NCI-H82 (cell line): Measurements from ENCODE around the gene SOAT1.

ENCODE experiments used
- DNase-seq: peaks from one replicate; lab custom pipeline; 2025; lab: John Stamatoyannopoulos, UW

SOAT1 gene

GRCh38 chr1:179305450-179305849 is 11.9 kb downstream of the SOAT1 start:
- DNase-seq = no peak

- no peak for DNase-seq
These were observed 16.7 kb downstream of the SOAT1 start for GRCh38 chr1:179310291-179310690.

DNA sequence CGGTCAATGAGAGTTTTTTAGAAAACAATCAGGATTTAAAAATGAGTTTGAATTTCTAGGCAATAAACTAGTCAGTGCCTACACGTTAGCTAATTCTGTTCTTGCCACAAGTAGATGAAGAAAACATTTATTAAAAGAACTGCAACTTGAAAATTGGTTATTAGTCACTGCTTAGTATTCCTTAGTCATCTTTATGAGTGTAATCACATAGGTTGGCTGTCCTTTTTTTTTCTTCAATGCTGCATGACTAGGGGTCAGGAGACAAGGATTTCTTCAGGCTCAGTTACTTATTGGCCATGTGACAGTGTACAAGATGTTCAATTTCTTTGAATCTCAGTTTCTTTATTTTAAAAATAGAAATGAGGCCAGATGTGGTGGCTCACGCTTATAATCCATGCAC is 17.1 kb downstream of the SOAT1 start:
- no peak for DNase-seq

- DNase-seq = no peak
These were observed 17.6 kb downstream of the SOAT1 start for GRCh38 chr1:179311149-179311700.

- no peak for DNase-seq
These were observed 19.4 kb downstream of the SOAT1 start for GRCh38 chr1:179313004-179313403.

GRCh38 chr1:179314928-179315327 is 21.3 kb downstream of the SOAT1 start:
- no peak for DNase-seq

DNA sequence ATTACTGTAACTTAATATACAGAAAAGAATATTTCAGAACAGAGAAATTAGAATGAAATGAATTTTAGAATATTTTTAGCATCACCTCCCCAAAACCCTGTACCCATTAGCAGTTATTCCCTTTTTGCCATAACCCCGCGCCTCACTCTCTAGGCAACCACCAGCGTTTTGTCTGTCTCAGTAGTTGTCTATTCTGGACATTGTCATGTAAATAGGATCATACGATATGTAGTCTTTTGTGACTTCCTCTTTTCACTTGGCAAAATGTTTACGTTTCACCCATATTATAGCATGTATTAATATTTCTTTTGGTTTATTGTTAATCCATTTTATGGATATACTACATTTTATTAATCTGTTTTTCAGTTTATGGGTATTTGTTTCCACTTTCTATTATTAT is 24.9 kb downstream of the SOAT1 start:
- DNase-seq = no peak

DNA sequence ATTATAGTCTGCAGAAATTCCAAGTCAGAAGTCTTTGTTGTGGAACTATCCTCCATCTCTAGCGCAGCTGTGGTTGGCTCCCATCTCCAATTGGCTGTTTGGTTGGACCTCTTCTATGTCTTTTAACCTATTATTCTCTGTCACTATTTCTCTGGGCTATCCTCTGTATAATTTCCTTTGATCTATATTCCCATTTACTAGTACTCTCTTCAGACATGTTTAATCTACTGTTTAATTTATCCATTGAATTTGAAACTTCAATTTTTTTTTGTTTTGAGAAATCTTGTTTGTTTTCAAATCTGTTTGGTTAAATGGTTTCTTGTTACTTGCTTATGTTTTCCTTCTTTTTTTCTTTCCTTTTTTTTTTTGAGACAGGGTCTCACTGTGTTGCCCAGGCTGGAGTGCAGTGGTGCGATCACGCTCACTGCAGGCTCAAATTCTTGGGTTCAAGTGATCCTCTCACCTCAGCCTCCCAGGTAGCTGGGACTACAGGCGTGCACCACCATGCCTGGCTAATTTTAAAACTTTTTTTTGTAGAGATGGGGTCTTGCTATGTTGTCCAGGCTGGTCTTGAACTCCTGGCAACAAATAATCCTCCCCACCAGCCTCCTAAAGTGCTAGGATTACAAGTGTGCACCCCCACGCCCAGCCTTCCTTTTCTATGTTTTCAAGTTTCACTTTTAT is 28.1 kb downstream of the SOAT1 start:
- no peak for DNase-seq

- no peak for DNase-seq
These were observed 29.0 kb downstream of the SOAT1 start for GRCh38 chr1:179322557-179322956.

DNA sequence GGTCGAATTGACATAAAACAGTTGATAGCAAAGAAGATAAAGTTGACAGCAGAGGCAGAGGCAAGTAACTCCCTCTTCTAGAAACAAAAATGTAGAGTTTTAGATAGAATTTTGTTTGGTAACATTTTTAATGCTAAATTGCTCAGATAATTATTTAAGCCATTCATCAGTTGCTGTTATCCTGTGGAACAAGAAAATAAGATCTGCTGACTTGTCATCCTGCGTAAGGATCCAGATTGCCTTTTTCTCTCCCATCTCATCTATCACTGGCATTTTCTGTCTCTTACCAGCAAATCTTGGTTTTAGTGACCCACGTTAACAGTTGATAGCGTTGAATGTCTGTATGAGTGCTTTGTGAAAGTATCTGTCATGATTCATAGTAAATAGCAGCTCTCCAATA is 29.8 kb downstream of the SOAT1 start:
- no peak for DNase-seq

DNA sequence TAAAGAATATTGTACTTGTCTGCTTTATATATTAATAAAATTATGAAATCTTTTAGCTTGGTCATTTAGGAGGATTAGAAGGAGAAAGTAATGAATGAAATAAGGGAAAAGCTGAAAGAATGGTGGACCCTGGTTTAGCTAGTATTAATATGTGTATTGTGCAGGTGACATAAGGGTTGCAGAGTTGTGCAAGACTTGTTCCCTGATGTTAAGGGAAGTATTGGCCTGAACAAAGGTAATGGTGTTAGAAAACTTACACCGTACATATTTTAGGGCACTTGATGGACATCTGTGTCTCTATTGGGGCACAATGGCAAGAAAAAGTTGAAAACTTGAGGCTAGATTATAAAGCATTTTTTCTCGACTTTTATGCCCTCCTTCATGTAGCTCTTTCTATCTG is 32.2 kb downstream of the SOAT1 start:
- DNase-seq = no peak

GRCh38 chr1:179326746-179327145 is 33.1 kb downstream of the SOAT1 start:
- no peak for DNase-seq

DNA sequence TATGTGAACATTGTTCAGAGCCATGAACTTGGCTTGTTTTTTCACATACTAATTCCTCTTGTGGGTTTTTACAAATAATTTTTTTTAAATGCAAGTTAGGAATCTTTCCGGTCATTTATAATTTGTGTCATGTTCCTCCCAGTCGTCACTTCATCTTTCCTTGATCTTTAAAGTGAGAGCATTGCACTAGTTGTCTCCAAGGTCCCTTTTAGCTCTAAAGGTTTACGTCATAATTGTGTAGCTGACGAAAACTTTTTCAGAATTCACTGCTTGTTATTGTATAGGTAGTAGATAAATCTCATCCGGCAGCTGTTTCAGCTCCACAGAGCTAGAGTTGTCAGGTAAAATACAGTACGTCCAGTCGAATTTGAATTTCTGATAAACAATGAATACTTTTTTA is 33.6 kb downstream of the SOAT1 start:
- DNase-seq = no peak

- DNase-seq = no peak
These were observed 34.1 kb downstream of the SOAT1 start for GRCh38 chr1:179327679-179328078.

- no peak for DNase-seq
These were observed 36.3 kb downstream of the SOAT1 start for GRCh38 chr1:179329862-179330261.

DNA sequence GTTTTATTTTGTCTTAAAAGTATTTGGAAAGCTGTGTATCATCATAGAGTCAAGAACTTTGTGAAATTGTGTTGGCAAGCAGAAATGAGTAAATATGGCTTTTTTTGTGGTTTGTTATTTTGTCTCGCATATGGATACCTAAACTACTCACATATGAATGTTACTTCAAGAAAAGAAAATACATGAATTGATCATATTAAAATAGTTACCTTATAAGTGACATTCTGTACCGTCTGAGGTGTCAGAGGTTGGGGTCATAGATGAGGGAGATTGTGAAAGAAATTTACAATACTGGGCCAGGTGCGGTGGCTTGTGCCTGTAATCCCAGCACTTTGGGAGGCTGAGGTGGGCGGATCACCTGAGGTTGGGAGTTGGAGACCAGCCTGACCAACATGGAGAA is 40.8 kb downstream of the SOAT1 start:
- DNase-seq = no peak

GRCh38 chr1:179337288-179337687 is 43.7 kb downstream of the SOAT1 start:
- no peak for DNase-seq

DNA sequence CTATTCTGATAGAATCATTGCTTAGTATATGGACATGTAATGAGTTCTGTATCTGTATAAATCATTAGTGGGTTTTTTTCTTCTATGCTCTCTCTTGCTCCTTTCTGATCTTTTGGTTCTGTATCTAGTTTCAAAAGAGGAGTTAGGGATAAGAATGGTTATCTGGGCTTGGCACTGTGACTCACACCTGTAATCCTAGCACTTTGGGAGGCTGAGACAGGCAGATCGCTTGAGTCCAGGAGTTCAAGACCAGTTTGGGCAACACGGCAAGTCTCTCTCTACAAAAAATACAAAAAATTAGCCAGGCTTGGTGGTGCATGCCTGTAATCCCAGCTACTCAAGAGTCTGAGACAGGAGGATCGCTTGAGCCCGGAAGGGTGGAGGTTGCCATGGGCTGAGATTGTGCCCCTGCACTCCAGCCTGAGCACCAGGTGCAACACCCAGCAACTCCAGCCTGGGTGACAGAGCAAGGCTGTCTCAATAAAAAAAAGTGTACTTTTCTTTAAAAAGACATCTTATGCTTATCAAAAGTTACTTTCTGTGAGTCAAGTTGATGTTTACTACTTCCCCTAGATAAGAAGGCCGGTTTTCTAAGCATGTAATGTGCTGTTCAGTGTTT is 44.5 kb downstream of the SOAT1 start:
- no peak for DNase-seq

DNA sequence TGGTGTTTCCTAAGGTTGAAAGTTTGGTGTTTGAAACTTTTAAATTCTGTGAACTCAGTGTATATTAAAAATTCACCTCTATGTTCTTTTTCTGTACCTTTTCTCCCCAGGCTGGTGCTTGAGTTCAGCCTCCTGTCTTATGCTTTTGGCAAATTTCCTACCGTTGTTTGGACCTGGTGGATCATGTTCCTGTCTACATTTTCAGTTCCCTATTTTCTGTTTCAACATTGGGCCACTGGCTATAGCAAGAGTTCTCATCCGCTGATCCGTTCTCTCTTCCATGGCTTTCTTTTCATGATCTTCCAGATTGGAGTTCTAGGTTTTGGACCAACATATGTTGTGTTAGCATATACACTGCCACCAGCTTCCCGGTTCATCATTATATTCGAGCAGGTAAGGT is 47.3 kb downstream of the SOAT1 start:
- no peak for DNase-seq

DNA sequence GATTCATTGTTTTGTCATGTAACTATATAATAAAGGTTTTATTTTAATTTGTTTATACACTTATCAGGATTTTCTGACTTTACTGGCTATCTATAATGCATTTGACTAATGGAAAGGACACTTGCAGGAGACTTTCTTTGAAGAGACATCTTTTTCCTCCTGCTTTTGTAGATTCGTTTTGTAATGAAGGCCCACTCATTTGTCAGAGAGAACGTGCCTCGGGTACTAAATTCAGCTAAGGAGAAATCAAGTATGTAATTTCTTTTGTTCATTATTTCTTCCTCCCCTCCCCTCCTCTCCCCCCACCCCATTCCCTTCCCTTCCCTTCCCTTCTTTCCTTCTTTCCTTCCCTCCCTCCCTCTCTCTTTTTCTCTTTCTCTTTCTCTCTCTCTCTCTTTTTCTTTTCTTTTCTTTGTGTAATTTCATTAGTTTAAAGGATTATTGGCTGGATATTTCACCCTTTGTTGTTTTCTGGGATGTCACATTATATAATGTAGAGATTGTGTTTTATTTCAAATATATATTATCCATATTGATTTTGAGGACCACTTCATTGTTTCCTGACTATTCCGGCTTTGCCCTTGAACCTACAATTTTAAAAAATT is 48.4 kb downstream of the SOAT1 start:
- DNase-seq = no peak

- DNase-seq = no peak
These were observed 49.3 kb downstream of the SOAT1 start for GRCh38 chr1:179342740-179343404.

DNA sequence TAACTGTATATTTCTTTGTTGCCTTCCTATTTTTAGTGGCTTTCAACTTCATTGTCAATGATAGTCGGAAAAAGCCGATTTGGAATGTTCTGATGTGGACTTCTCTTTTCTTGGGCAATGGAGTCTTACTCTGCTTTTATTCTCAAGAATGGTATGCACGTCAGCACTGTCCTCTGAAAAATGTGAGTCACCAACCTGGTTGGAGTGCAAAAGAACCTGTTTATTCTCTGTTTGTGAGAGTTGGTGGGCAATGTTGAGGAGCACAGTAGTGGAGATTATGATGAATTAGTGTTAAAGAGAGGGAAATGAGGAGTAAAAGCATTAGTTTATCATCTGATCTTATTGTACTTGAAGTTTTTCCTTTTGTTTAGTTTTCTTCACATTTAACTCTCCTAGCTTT is 57.7 kb downstream of the SOAT1 start:
- DNase-seq = no peak

DNA sequence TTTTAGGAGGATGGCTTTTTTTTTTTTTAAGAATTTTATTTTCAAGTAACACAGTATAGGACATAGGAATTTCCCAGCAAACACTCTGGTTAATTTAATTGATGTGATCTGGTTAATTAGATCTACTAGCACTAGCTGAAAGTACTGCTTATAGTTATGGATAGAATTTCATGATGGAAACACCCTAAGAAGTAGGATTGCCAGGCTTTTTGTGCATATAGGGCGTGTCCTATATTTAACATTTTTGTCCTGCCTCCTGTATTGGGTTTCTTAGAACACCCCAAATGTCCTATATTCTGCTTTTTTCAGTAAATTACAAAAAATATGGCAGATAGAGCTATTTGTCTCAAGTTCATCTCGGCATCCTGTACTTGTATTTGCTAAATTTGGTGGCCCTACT is 58.6 kb downstream of the SOAT1 start:
- no peak for DNase-seq
